HL-60/S4 treated with phorbol 12-myristate 13-acetate at 8.2 ng/mL for 4 days and 3 days (cell line): ENCODE measurements around the gene UBE2N.
"Not testable (repeated sequence)": the region's sequence is repeated elsewhere in the genome, so short reads cannot be mapped to it uniquely, and the experiment has no call there.

Experiments
- in situ Hi-C: fragments of 300-500 bp; cut with MboI; formaldehyde crosslinking; loops from 2 replicates; pipeline ENCODE4 v1.15.0; 2022; ENCODE audit warnings: low sequenced_read_pairs

UBE2N gene

GRCh38 chr12:93447555-93448290 is 6.0 kb upstream of the UBE2N start:
- in situ Hi-C loops: no loop called here

- in situ Hi-C loops: no loop called here
These were observed 1.8 kb upstream of the UBE2N start for GRCh38 chr12:93443576-93443975.

GRCh38 chr12:93442411-93443340 is 929 bp upstream of the UBE2N start:
- in situ Hi-C loops: no loop called here

GRCh38 chr12:93441081-93441616 is 598 bp downstream of the UBE2N start:
- in situ Hi-C loops: no loop called here

GRCh38 chr12:93440043-93440835 is 1.5 kb downstream of the UBE2N start:
- in situ Hi-C loops: no loop called here

GRCh38 chr12:93438266-93439050 is 3.3 kb downstream of the UBE2N start:
- in situ Hi-C loops: no loop called here

- in situ Hi-C loops: no loop called here
These were observed 7.4 kb downstream of the UBE2N start for GRCh38 chr12:93434256-93434865.

GRCh38 chr12:93432031-93432430 is 9.7 kb downstream of the UBE2N start:
- in situ Hi-C loops: not testable (repeated sequence)

GRCh38 chr12:93430280-93430679 is 11.5 kb downstream of the UBE2N start:
- in situ Hi-C loops: no loop called here

- in situ Hi-C loops: no loop called here
These were observed 11.9 kb downstream of the UBE2N start for GRCh38 chr12:93429852-93430251.

GRCh38 chr12:93429448-93429847 is 12.3 kb downstream of the UBE2N start:
- in situ Hi-C loops: no loop called here

- in situ Hi-C loops: no loop called here
These were observed 13.8 kb downstream of the UBE2N start for GRCh38 chr12:93427779-93428564.

- in situ Hi-C loops: no loop called here
These were observed 15.3 kb downstream of the UBE2N start for GRCh38 chr12:93426412-93426805.

- in situ Hi-C loops: no loop called here
These were observed 15.9 kb downstream of the UBE2N start for GRCh38 chr12:93425736-93426411.

- in situ Hi-C loops: loop anchor here (25.0 kb wide), 2 partner anchors 435 to 635 kb away; no protein-coding TSS in a partner anchor
These were observed 19.7 kb downstream of the UBE2N start for GRCh38 chr12:93422050-93422449.

GRCh38 chr12:93419388-93420034 is 22.2 kb downstream of the UBE2N start:
- in situ Hi-C loops: loop anchor here (25.0 kb wide), 2 partner anchors 432 to 632 kb away; no protein-coding TSS in a partner anchor

GRCh38 chr12:93417967-93418480 is 23.7 kb downstream of the UBE2N start:
- in situ Hi-C loops: loop anchor here (25.0 kb wide), 2 partner anchors 431 to 631 kb away; no protein-coding TSS in a partner anchor
